Measurements from ENCODE around the gene TRAF5.

DNA sequence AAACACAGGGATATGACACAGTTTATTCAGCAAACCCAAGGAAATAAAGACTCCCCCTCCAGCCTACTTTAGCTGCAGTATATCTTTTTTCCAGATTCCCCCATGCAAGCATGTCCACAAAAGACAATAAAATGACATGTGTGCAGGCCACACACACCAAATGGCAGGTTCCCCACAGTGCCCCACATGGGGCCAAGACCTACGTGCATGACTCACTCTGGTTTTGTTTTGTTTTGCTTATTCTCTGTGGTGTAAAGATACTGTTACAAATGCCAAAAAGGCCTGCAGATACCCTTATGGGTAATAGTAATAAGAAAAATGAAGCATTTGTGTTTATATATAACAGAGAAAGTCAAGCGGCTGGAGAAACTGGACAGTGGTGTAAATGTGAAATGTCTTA is 93.8 kb downstream of the TRAF5 start:
- no peak for TF ChIP-seq POLR2A (IDR thresholded peaks at IDR 0.05)
- TF ChIP-seq, protein P1, sequence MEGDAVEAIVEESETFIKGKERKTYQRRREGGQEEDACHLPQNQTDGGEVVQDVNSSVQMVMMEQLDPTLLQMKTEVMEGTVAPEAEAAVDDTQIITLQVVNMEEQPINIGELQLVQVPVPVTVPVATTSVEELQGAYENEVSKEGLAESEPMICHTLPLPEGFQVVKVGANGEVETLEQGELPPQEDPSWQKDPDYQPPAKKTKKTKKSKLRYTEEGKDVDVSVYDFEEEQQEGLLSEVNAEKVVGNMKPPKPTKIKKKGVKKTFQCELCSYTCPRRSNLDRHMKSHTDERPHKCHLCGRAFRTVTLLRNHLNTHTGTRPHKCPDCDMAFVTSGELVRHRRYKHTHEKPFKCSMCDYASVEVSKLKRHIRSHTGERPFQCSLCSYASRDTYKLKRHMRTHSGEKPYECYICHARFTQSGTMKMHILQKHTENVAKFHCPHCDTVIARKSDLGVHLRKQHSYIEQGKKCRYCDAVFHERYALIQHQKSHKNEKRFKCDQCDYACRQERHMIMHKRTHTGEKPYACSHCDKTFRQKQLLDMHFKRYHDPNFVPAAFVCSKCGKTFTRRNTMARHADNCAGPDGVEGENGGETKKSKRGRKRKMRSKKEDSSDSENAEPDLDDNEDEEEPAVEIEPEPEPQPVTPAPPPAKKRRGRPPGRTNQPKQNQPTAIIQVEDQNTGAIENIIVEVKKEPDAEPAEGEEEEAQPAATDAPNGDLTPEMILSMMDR (IDR thresholded peaks at IDR 0.05): no peak
